NCI-H128 (cell line): Measurements from ENCODE around the gene ST3GAL5.
"Not testable (repeated sequence)": the region's sequence is repeated elsewhere in the genome, so short reads cannot be mapped to it uniquely, and the experiment has no call there.

Experiments
- DNase-seq: peaks from one replicate; lab custom pipeline; 2025; ENCODE audit not compliant: unreplicated experiment; lab: John Stamatoyannopoulos, UW

Gene ST3GAL5

DNA sequence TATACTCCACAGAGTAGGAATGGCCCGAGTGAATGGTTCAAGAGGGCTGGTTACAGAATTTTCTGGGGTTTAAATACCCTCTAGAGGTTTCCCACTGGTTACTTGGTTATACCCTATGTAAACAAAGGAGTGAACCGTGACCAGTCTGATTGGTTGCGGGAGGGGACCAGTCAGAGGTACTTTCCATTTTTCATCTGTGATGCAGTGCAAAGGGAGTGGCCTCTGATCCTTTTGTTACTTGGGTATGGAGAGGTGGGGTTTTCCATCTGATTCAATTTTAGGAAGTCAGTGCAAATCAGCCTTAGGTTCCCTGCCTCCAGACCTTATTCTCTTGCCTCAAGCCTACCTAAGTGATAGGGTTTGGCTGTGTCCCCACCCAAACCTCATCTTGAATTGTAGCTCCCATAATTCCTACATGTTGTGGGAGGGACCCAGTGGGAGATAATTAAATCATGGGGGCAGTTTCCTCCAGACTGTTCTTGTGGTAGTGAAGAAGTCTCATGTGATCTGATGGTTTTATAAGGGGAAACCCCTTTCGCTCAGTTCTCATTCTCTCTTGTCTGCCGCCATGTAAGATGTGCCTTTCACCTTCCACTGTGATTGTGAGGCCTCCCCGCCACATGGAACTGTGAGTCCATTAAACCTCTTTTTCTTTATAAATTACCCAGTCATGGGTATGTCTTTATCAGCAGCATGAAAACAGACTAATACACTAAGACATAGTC lies 5.9 kb upstream of the ST3GAL5 start:
- DNase-seq, result not testable (repeated sequence)

DNA sequence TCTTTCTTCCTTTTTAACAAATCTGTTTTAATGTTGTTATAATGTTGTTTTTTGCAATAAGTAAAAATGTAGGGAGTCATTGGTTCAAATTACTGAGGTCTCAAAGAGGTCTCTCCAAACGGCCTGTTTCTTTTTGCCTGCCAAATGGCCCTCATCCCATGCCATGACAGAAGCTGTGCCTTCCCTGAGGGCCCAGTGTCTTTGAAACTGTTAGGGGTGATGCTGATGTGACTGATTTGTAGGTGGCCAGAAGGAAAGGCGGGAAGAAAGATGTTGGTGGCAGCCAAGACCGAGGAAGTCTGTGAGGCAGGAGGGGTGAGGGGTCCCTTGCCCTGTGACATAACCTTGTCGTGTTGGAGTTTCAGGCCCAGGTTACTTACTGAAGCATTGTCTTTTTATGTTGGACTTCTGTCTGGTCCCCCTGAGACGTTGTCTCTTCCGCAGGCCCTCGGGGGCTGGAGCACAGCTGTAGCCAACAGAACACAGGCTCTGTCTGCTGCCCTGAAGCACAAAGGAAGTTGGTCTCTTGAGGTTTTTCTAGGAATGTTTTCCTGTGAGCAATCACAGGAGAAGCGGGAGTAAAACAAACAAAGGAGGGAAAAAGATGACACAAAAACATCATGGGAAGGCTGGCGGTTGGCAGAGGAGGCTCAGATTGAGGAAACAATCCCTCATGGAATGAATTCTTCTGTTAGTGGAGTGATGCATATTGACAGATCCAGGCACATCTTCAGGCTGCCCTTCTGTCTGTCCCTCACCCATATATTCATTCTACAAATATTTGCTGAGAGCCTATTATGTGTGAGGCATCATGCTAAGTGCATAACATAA lies 4.9 kb upstream of the ST3GAL5 start:
- DNase-seq, result no peak

DNA sequence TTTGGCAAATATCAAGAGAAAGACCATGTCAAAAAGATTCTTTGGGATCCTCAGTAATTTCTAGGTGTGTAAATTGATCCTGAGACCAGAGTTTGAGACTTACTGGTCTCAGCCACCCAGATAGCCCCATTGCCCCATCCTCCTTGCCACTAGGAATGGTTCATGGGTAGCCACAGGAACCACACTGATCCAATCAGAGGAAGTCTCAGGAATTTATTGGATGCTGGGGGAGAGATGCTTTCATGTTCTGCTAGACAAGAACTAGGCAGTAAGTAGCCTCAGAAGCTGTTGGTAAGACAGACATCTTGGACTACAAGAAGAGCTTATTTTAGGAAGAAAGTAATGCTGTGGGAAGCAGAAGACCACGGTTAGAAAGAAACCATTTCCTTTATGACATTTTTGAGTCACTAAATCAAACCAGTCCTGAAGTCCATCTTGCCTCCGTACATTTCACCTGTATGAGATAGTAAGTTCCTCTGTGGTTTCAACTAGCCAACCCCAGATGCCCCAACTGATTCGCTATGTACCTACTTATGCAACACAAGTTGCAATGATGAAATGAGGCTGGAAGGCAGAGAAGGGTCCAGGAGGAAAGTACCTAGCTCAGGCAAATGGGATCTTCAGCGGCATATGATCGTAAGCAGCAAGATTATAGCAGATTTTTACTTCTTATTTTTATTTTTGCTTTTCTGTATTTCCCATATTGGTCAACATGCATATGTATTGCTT lies 3.6 kb upstream of the ST3GAL5 start:
- no peak for DNase-seq

DNA sequence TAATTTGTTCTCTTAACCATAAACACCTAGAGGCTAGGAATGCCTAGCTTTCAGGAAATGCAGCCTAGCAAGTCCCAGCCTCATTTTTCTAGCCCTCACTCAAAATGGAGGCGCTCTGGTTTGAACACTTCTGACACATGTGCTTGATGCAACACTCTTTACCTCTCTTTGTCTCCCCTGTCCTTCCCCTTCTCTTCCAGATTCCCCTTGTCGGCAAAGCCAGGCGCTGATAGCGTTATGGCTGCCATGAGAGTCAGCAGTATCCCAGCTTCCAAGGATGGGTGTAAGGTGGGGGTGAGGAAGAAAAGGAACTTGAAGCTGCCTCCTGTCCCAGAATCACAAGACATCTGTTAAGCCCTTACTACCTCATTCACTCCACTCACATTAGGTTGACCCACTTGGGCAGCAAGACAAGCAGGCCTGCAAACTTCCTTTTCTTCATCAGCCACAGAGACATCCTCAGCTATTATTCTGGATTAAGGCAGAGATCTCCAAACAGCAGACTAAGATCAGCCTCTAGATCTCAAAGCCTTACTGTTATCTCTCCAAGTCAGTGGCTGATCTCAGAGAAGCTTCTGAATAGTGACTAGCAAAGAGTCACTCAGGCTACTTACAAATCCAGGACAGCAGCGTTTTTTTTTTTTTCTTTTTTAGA lies 1.9 kb upstream of the ST3GAL5 start:
- DNase-seq, result no peak

DNA sequence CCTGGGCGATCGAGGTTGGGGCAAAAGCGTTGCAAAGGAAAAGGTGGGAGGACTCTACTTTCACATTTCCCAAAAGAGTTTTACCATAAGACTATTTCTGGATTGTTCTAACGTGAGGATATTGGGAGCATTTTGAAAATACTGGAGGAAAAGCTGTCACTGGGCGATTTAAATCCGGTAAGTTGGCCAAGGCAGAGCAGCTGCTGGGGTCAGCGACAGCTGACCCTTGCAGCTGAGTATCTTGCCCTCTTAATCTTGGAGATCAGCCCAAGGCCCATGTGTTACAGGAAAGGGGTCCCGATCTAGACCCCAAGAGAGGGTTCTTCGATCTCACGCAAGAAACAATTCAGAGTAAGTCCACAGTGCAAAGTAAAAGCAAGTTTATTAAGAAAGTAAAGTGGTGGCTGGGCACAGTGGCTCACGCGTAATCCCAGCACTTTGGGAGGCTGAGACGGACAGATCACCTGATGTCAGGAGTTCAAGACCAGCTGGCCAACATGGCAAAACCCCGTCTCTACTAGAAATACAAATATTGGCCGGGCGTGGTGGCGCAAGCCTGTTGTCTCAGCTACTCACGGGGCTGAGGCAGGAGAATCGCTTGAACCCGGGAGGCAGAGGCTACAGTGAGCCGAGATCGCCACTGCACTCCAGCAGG lies 964 bp upstream of the ST3GAL5 start:
- DNase-seq, result no peak

DNA sequence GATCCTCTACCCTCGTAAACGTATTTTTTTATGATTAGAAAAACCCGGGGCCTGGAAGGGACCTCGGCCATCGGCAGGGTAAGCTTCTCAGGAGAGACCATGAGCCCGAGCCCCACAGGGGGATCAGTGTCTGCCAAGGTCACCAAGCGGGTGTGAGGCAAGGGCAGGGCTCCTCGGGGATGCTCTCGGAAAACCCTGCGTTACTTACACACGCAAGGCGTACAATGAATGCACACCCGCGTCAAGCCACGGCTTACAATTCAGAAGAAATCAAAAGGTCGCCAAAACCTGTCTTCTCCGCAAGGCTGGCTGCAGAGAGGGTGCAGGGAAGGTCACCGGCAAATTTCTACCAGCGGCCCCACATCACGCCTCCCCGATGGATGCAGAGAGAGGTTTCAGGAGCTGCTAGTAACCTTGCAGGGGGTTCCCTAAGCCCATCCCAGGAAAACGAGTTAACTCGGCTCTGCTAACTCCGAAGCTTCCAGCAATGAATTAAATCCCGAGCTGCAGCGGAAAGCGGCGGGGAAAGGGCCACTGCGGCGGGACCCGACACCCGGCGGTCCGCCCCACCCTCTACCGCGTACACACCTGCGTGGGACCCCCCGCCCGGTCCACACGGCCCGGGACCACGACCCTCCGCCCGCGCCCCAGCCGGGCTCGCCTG lies 638 bp downstream of the ST3GAL5 start:
- no peak for DNase-seq

DNA sequence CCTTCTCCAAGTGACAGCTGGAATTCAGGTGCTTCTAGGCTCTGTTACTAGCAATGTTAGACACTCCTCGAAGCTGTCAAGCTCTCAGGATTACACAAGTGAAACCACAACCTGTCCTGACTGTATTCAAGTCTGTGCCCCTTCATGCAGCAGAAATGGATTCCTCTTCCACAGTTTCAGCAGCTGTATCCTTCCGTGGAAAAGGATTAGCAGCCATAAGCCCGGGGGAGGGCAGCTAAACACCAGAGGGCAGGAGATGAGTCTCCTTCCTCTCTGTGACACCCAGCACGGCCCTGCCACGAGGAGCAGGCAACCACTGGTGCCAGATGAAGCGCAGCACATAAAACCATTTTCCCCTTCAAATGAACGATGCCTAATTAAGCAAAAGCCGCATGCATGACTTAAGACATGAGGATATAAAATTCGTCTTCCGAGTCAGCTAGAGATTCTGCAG lies 1.2 kb downstream of the ST3GAL5 start:
- DNase-seq, result peak; percentile 15

DNA sequence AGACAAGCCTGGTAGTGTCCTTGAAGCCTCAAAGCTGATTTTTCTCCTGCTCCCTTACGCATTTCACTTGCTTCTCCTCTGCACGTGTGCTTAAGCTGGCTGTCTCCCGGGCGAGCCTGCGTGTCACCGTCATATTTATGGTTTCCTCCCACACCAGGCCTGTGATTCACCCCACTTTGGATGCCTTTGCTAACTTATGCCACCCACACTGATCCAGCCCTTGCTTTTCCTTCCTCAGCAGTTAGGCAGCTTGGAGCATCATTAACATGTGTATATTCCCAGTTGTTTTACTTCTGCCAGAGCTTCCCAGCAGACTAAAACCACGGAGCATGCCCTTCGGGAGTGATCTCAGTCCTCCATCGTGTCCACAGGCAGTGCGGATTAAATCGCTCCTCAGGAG lies 2.2 kb downstream of the ST3GAL5 start:
- no peak for DNase-seq

DNA sequence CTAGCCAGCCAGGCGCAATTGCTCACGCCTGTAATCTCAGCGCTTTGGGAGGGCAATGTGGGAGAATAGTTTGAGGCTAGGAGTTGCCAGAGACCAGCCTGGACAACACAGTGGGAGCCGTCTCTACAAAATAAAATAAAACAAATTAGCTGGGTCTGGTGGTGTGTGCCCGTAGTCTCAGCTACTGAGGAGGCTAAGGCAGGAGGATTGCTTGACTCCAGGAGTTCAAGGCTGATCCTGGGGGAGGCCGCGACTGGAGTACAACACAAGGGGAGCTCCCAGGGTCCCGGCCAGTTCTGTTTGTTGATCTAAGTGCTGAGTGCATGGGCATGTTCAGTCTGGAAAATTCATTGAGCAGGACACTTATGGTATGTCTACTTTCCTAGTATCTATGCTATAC lies 2.6 kb downstream of the ST3GAL5 start:
- DNase-seq, result no peak

DNA sequence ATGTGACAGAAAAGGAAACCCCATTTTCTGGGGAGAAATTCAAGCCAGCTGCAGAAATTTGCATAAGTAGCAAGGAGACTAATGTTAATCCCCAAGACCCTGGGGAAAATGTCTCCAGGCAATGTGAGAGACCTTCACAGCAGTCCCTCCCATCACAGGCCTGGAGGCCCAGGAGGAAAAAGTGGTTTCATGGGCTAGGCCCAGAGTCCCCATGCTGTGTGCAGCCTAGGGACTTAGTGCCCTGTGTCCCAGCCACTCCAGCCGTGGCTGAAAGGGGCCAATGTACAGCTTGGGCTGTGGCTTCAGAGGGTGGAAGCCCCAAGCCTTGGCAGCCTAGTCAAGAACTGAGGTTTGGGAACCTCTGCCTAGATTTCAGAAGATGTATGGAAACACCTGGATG lies 7.0 kb downstream of the ST3GAL5 start:
- not testable (repeated sequence) for DNase-seq

DNA sequence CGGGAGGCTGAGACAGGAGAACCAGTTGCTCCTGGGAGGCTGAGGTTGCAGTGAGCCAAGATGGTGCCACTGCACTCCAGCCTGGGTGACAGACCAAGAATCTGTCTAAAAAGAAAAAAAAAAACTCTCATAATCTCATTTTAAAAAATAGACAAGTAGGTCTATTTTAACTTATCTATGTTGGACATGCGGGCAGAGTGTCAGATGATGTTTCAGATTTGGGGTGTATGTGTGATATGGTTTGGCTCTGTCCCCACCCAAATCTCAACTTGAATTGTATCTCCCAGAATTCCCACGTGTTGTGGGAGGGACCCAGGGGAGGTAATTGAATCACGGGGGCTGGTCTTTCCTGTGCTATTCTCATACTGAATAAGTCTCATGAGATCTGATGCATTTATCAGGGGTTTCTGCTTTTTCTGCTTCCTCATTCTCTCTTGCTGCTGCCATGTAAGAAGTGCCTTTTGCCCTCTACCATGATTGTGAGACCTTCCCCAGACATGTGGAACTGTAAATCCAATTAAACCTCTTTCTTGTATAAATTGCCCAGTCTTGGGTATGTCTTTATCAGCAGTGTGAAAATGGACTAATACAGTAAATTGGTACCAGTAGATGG lies 8.0 kb downstream of the ST3GAL5 start:
- DNase-seq, result not testable (repeated sequence)

DNA sequence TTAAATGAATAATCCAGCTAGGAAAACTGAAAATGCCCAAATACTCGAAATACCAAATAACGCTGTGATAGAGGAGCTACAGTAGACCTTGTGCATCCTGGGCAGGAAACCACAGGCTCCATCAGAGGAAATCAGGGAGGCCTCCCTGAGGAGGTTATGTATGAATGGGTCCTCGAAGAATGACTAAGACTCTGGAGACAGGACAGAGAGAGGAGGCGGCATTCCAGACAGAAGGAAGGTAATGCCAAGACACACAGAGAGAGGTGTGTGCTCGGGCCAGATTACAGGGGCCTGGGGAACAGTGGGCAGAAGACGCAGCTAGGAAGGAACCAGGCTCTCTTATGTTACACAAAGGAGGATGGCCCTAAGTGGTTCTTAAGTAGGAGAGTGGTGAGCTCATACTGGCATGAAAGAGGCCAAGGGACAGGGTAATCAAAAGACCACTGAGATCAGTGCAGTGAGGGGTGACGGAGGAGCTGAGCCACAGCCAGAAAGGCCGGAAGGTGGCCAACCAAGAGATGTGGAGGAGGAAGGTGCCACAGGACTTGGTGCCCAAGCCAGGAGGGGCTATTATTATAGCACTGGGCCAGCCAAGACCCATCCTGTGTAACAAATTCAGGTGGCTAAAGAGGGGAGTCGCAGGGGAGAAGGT lies 9.9 kb downstream of the ST3GAL5 start:
- DNase-seq, result no peak

DNA sequence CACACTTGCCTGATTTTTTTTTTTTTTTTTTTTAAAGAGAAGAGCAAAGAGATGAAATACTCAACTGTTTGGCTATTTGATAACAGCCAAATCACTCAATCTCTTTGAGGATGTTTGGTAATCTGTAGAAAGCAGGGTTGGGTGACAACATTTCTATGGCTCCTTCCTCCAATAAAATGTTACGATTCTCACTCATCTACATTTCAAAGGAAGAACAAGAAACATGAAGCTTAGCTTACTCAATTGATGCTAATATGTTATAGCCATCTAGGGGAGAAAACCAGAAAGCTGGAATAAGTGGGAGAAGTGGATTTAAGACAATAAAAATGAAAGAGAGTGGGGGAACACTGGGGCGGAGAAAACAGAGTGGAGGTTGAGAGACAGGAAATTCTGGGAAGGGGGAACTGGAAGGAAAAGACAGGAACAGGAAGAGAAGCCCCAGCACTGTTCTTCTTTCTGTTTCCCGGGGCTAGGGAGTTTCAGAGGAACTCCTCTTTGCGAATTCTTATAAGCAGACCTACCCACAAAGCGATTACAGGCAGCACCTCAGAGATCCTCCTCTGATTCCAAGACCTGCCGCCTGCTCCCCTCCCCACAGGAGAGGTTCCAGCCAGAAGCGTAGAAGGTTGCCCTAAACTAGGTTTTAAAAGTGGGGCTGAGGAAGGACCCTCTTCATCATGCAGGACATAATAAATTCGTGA lies 13.3 kb downstream of the ST3GAL5 start:
- DNase-seq, result no peak

DNA sequence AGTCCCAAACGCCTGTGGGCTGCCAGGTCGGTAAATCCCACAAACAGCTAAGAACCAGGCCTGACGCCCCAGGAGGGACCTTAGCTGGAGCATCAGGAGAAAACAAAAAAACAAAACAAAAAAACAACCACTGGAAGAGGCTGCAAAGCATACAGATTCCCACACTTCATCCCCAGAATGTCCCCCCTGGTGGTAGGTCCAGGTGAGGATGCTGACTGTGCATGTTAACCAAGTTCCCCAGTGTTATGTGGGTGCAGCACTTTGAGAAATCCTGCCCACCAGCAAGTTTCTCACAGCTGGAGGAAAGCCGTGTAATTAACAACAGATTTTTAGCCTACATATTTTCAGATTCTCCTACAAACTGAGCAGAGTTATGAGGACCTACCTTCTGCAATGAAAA lies 15.1 kb downstream of the ST3GAL5 start:
- no peak for DNase-seq

DNA sequence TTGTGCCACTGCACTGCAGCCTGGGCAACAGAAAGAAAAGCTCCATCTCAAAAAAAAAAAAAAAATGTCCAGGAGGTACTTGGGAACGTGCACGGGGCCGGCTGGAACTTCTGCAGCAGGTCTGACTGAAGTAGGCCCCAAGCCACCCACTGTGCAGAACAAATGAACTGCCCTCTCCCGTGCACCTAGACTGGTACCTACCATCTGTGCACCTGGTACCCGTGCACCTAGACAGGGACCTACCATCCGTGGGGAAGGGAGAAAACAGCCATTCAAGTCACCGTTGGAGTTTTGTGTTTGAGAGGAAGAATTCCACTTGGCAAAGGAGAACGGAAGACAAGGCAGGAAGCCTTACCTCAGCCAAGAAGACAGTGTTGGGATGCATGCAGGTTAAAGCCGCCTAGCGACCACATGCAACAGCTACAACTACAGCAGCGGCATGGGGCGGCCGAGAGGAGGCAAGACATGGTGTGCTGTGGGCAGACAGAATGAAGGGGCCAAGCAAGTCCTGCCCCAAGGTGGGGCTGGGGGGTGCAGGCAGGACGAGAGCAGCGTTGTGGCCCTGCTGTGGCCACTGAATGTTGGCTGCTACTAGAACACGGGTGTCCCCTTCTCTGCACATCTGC lies 16.1 kb downstream of the ST3GAL5 start:
- DNase-seq, result no peak

DNA sequence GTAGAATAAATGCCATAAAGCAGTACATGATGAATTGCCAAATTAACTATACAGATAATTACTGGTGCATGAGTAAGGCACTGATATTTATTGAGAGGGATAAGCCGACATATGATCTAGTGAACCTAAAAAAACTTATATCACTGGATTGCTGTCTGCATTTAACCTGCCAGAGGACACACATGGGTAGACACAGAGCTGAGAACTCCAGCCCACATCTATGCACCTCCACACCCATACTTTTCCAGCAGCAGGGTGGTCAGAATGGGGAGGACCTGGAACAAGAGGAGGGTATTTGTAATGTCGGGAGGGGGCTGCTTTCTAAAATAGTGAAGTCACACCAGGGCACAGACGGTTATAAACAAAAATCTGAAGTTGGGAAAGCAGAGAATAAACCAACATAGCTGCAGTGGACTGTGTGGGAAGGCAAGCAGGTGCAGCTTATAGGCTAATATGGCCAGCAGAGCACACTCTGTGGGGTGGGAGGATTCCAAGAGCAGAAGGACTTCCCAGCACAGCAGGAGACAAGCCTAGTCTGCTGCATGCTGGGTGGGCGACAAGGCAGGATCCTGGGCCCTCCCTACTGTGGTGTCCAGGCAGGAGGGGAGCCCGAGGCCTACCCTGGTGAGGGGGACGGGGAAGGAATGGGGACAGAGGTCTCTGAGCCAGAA lies 17.2 kb downstream of the ST3GAL5 start:
- no peak for DNase-seq

DNA sequence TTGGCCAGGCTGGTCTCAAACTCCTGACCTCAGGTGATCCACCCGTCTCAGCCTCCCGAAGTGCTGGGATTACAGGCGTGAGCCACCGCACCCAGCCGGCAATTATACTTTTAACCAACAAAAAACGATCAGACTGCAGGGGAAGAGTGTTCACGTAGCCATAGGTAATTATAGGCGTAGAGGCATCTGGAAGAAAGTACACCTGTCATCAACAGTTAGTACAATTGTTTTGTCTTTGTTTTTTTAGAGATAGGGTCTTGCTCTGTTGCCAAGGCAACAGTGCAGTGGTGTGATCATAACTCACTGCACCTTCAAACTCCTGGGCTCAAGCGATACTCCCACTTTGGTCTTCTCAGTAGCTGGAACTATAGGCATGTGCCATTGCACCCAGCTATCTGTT lies 20.0 kb downstream of the ST3GAL5 start:
- no peak for DNase-seq
